ENCODE measurements around the gene PDZRN4.

The PDZRN4 gene

DNA sequence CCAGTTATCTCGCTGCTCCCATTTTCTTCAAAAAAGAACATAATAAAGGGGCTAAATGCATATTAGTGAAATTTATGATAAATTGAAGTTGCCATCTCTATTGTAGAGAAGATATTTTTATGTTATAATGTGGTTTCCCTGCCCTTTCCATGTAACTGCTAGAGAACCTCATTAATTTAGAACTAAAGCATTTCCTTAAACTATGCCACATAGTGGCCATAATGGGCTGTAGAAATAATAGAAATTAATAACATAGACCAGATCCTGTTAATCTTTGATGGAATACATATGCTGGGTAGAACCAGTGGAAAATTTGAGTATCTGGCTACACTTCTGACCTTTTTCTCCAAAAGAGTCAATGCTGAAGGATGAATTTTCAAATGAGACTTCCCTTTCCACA lies 376.7 kb downstream of the PDZRN4 start:
- Histone ChIP-seq H3K27me3 (ENCODE audit: insufficient read depth, poor library complexity, severe bottlenecking) (no peaks in the 10 kb centered on the region), H3K4me3 (replicated peaks; ENCODE audit: insufficient read depth, low read length) (no peak overlapping the region), H3K27ac (replicated peaks) (no peak overlapping the region)
- no peak for DNase-seq (ENCODE audit: low read depth in 1 of 2, low spot score in 1 of 2)
- TF ChIP-seq, protein P1, sequence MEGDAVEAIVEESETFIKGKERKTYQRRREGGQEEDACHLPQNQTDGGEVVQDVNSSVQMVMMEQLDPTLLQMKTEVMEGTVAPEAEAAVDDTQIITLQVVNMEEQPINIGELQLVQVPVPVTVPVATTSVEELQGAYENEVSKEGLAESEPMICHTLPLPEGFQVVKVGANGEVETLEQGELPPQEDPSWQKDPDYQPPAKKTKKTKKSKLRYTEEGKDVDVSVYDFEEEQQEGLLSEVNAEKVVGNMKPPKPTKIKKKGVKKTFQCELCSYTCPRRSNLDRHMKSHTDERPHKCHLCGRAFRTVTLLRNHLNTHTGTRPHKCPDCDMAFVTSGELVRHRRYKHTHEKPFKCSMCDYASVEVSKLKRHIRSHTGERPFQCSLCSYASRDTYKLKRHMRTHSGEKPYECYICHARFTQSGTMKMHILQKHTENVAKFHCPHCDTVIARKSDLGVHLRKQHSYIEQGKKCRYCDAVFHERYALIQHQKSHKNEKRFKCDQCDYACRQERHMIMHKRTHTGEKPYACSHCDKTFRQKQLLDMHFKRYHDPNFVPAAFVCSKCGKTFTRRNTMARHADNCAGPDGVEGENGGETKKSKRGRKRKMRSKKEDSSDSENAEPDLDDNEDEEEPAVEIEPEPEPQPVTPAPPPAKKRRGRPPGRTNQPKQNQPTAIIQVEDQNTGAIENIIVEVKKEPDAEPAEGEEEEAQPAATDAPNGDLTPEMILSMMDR (IDR thresholded peaks at IDR 0.05; ENCODE audit: insufficient read depth, low read length) = no peak

DNA sequence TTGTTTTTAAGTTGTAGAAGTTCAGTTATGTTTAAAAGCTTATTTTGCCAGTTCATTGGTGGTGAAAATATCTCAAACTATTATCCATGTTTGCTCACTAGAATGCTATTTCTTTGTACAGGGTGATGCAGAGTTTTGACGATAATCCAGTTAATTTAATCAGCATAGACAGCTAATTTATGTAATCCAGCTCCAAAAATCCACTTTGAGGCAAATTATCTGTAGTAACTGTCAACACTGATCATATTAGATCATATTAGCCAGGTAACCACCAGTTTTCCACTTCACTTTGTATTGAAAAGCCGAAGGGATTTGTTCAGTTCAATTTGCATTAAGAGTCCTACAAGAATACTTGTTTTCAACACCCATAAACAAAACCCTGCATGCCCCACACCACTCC lies 378.6 kb downstream of the PDZRN4 start:
- Histone ChIP-seq H3K27me3 (ENCODE audit: insufficient read depth, poor library complexity, severe bottlenecking) (no peaks in the 10 kb centered on the region), H3K27ac (replicated peaks) (no peak overlapping the region), H3K4me3 (replicated peaks; ENCODE audit: insufficient read depth, low read length) (no peak overlapping the region)
- TF ChIP-seq GABPA (IDR thresholded peaks at IDR 0.05; ENCODE audit: low read depth) = no peak
- TF ChIP-seq, protein P2, sequence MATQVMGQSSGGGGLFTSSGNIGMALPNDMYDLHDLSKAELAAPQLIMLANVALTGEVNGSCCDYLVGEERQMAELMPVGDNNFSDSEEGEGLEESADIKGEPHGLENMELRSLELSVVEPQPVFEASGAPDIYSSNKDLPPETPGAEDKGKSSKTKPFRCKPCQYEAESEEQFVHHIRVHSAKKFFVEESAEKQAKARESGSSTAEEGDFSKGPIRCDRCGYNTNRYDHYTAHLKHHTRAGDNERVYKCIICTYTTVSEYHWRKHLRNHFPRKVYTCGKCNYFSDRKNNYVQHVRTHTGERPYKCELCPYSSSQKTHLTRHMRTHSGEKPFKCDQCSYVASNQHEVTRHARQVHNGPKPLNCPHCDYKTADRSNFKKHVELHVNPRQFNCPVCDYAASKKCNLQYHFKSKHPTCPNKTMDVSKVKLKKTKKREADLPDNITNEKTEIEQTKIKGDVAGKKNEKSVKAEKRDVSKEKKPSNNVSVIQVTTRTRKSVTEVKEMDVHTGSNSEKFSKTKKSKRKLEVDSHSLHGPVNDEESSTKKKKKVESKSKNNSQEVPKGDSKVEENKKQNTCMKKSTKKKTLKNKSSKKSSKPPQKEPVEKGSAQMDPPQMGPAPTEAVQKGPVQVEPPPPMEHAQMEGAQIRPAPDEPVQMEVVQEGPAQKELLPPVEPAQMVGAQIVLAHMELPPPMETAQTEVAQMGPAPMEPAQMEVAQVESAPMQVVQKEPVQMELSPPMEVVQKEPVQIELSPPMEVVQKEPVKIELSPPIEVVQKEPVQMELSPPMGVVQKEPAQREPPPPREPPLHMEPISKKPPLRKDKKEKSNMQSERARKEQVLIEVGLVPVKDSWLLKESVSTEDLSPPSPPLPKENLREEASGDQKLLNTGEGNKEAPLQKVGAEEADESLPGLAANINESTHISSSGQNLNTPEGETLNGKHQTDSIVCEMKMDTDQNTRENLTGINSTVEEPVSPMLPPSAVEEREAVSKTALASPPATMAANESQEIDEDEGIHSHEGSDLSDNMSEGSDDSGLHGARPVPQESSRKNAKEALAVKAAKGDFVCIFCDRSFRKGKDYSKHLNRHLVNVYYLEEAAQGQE (IDR thresholded peaks at IDR 0.05; ENCODE audit: insufficient replicate concordance, low read depth) = no peak
- TF ChIP-seq SPI1 (IDR thresholded peaks at IDR 0.05; ENCODE audit: borderline replicate concordance, low read depth) = no peak
- TF ChIP-seq, protein P1 (IDR thresholded peaks at IDR 0.05; ENCODE audit: insufficient read depth, low read length) = no peak
- no peak for TF ChIP-seq POLR2AphosphoS5 (IDR thresholded peaks at IDR 0.05; ENCODE audit: low read depth)
- DNase-seq (ENCODE audit: low read depth in 1 of 2, low spot score in 1 of 2) = no peak

DNA sequence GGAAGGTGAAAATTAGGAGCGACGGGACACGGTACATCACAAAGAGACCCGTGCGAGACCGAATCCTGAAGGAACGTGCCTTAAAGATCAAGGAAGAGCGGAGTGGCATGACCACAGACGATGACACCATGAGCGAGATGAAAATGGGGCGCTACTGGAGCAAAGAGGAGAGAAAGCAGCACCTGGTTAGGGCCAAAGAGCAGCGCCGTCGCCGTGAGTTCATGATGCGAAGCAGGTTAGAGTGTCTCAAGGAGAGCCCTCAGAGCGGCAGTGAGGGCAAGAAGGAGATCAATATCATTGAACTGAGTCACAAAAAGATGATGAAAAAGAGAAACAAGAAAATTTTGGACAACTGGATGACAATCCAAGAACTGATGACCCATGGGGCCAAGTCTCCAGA lies 385.3 kb downstream of the PDZRN4 start:
- TF ChIP-seq SPI1 (IDR thresholded peaks at IDR 0.05; ENCODE audit: borderline replicate concordance, low read depth) (no peak), POLR2AphosphoS5 (IDR thresholded peaks at IDR 0.05; ENCODE audit: low read depth) (no peak), GABPA (IDR thresholded peaks at IDR 0.05; ENCODE audit: low read depth) (no peak)
- TF ChIP-seq, protein P1 (IDR thresholded peaks at IDR 0.05; ENCODE audit: insufficient read depth, low read length) = no peak
- TF ChIP-seq, protein P2 (IDR thresholded peaks at IDR 0.05; ENCODE audit: insufficient replicate concordance, low read depth) = no peak
- no peak for DNase-seq (ENCODE audit: low read depth in 1 of 2, low spot score in 1 of 2)

DNA sequence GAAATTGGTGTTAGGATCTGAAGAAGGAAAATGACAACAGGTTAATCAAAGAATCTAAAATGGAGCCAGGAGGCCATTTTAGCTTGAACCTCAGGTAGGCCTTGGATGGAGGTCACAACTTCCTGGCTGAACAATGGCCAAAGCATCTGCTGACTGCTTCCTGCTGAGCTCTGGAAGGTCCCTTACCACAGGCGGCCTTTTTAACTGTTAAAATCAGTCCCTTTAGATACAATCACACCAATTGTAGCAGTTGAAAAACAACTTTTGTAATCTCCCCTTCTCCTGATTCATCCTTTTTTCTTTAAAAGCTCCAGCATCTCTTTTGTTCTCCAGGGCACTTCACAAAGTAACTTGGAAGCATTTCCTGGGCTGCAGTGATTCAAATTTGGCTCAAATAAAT lies 388.8 kb downstream of the PDZRN4 start:
- Histone ChIP-seq H3K4me3 (replicated peaks; ENCODE audit: insufficient read depth, low read length) (no peak overlapping the region), H3K27me3 (ENCODE audit: insufficient read depth, poor library complexity, severe bottlenecking) (no peaks in the 10 kb centered on the region), H3K27ac (replicated peaks) (no peak overlapping the region)
- no peak for DNase-seq (ENCODE audit: low read depth in 1 of 2, low spot score in 1 of 2)
- TF ChIP-seq SPI1 (IDR thresholded peaks at IDR 0.05; ENCODE audit: borderline replicate concordance, low read depth) (no peak), GABPA (IDR thresholded peaks at IDR 0.05; ENCODE audit: low read depth) (no peak), POLR2AphosphoS5 (IDR thresholded peaks at IDR 0.05; ENCODE audit: low read depth) (no peak)
- TF ChIP-seq, protein P2 (IDR thresholded peaks at IDR 0.05; ENCODE audit: insufficient replicate concordance, low read depth) = no peak
- TF ChIP-seq, protein P1 (IDR thresholded peaks at IDR 0.05; ENCODE audit: insufficient read depth, low read length) = no peak

More for the DNA sequence above, 385.3 kb downstream of the PDZRN4 start:
- H3K4me3 ChIP-seq (replicated peaks; ENCODE audit: insufficient read depth, low read length) = no peak overlapping the region
- no peak overlapping the region for H3K27ac ChIP-seq (replicated peaks)
- H3K27me3 ChIP-seq (ENCODE audit: insufficient read depth, poor library complexity, severe bottlenecking) = no peaks in the 10 kb centered on the region
